WI38 (cell line): Measurements from ENCODE around the gene USP35.
A peak's percentile ranks its signal among the peaks of the same experiment; 100 is the strongest.

Source experiments
- H3K4me3 ChIP-seq: 2 replicates; pipeline ENCODE4 v1.5.1; 2011; ENCODE audit warnings: low read depth, mild to moderate bottlenecking, control low read depth, low read length
- TF ChIP-seq, protein P1 (sequence below): IDR thresholded peaks from 2 replicates; pipeline ENCODE4 v1.5.1; 2012; ENCODE audit warnings: low read depth, mild to moderate bottlenecking, control low read depth, low read length

The USP35 gene

DNA sequence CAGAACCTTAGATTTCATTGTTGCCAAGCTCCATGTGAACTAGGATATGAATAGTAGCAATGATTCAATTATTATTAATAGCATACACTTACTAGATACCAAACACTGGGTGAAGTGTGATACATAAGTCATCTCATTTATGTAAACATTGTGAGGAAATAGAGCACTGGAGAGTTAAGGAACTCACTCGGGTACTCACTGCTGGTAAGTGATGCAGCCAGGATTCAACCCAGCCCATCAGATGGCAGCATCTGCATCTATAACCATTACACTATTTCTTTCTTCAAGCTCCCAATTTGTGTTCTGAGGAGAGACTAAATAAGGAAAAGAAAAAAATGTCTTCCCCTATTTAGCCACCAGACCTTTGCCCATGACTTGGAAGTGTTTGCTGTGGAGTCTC, 39.1 kb upstream of the USP35 start:
- TF ChIP-seq, protein P1, sequence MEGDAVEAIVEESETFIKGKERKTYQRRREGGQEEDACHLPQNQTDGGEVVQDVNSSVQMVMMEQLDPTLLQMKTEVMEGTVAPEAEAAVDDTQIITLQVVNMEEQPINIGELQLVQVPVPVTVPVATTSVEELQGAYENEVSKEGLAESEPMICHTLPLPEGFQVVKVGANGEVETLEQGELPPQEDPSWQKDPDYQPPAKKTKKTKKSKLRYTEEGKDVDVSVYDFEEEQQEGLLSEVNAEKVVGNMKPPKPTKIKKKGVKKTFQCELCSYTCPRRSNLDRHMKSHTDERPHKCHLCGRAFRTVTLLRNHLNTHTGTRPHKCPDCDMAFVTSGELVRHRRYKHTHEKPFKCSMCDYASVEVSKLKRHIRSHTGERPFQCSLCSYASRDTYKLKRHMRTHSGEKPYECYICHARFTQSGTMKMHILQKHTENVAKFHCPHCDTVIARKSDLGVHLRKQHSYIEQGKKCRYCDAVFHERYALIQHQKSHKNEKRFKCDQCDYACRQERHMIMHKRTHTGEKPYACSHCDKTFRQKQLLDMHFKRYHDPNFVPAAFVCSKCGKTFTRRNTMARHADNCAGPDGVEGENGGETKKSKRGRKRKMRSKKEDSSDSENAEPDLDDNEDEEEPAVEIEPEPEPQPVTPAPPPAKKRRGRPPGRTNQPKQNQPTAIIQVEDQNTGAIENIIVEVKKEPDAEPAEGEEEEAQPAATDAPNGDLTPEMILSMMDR, result peak; percentile 49
- H3K4me3 ChIP-seq, result no peak overlapping the region

DNA sequence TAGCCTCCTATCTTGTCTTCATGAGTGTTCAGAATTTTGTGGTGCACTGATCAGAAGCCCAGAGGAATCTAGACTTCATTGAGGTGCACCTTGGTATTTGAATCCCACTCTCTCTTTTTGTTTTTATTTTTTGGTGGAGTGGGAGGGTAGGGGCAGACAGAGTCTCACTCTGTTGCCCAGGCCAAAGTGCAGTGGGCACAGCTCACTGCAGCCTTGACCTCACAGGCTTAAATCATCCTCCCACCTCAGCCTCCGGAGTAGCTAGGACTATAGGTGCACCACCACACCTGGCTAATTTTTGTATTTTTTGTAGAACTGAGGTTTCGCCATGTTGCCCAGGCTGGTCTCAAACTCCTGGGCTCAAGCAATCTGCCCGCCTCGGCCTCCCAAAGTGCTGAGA, 38.4 kb upstream of the USP35 start:
- no peak overlapping the region for H3K4me3 ChIP-seq
- TF ChIP-seq, protein P1, result no peak

DNA sequence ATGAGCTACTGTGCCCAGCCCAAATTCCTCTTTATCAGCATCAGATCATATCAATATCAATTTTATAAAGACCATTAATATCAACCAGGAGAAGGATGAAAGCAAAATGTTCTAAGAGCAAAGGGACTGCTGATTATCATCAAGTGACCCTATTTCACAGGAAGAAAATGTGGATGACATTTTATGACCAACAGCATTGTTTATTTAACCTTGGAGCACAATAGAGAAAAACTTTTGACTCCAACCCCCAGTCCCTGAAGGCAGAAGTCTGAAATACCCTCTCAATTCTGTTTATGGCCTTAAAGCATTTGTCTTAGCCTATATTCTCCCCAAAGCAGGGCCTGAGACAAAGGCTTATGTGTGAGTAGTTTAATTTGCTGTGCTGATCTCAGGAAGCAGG, 38.0 kb upstream of the USP35 start:
- TF ChIP-seq, protein P1, result no peak
- no peak overlapping the region for H3K4me3 ChIP-seq

DNA sequence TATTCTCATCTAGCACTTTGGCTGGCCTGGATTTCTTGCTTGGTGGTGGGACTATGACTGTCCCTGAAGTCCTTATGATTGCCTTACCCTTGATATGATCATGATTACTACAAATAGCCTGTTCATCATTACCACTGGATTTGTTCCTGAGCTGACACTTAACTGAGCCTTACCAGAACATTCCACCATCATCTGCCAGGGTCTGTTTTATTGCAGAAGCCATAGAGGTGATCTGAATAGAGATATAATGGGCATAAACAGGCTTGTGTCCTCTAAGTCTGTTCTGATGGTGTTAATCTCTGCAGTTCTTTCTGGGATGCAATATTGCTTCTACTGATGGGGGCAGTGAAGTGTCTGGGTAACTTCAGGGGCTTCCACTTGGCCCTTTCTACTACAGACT, 36.9 kb upstream of the USP35 start:
- TF ChIP-seq, protein P1, result no peak
- no peak overlapping the region for H3K4me3 ChIP-seq

DNA sequence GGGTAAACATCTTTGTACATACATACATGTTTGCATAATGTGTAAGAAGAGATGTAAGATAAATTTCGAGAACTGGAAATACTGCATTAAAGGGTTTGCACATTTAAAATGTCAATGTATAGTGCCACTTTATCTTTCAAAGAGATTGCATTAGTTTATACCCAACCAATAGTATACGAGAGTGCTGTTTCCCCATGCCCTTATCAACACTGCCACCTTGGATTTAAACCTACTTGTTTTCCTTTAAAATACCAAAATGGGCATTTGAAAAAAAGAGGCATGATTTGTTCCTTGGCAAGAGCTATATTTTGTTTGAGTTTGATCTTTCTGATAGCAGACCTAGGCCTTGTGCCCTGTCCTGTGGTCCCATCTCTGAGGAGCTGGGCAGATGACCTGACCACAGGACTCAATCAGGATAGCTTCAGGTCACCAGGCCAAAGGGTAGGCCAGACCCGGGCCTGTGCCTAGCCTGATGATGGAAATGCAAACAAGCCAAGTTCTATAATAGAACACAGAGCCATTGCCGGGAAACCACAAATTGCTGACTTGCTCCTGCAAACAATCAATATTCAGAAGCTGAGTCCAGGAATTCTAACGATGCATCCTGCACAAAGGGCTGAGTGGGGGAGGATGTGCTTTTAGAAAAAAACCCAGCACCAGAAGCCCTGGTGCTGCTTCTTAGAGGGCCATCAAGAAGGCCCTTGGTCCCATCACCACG, 32.4 kb upstream of the USP35 start:
- H3K4me3 ChIP-seq, result no peak overlapping the region
- TF ChIP-seq, protein P1, result no peak

DNA sequence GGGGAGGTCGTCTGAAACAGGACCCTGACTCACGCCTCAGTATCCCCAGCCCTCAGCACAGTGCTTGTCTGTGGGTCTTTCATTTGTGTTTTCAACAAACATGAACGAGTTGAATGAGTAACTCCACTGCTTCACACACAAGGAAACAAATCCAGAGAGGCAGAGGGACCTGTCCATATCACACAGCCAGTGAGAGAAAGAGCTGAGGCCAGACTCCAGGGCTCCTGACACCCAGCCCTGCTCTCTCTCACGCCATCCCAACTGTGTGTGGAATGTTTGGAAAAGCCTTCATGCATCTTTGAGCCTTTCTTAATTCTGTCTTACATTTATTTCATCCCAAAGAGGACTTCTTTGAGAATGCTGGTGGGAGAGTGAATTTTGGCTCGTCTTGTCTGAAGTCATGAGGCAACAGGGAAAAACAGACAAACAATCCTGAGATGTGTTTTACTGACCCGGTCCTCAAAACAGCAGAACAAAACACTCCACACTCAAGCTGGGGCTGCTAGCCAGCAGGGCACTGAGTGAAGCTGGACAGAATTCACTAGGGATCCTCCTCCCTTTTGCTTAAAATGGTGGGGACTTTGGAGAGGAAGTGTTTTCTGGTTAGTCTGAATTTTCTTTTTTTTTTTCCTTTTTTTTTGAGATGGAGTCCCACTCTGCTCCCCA, 29.6 kb upstream of the USP35 start:
- no peak overlapping the region for H3K4me3 ChIP-seq
- TF ChIP-seq, protein P1, result no peak

DNA sequence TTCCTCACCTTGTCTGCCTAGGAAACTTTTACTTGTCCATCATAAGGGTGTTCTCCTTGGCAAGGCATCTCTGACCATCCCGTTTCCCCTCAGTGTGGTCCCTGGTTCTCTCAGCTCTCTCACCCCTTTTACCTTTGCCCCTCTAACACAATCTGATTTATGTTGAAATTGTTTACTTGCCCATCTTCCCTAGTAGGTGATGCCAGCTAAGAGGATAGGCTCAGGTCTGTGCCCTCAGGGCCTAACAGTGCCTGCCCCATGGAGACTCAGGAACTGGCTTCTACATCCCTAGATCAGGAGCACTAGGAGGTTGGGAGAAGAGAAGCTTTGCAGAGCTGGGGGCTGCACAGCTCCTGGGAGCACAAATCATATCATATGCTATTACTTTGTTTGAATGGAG, 28.2 kb upstream of the USP35 start:
- TF ChIP-seq, protein P1, result no peak
- H3K4me3 ChIP-seq, result no peak overlapping the region
